HG03442 (cell line): ENCODE data around the gene ZYG11B.
"Not testable (repeated sequence)": the region's sequence is repeated elsewhere in the genome, so short reads cannot be mapped to it uniquely, and the experiment has no call there.

ENCODE experiments used
- ATAC-seq: cut with Tn5 transposase; IDR thresholded peaks from one replicate; pipeline ENCODE4 v1.9.1; 2021; ENCODE audit warnings: mild to moderate bottlenecking, moderate library complexity; ENCODE audit not compliant: unreplicated experiment

Gene ZYG11B

GRCh38 chr1:52726265-52727113 is at the start of gene ZYG11B:
TSS of gene ZYG11B (plus strand) at chr1:52726453. CDS start at chr1:52726654, 201 bp downstream.
- ATAC-seq: peak; percentile 89

DNA sequence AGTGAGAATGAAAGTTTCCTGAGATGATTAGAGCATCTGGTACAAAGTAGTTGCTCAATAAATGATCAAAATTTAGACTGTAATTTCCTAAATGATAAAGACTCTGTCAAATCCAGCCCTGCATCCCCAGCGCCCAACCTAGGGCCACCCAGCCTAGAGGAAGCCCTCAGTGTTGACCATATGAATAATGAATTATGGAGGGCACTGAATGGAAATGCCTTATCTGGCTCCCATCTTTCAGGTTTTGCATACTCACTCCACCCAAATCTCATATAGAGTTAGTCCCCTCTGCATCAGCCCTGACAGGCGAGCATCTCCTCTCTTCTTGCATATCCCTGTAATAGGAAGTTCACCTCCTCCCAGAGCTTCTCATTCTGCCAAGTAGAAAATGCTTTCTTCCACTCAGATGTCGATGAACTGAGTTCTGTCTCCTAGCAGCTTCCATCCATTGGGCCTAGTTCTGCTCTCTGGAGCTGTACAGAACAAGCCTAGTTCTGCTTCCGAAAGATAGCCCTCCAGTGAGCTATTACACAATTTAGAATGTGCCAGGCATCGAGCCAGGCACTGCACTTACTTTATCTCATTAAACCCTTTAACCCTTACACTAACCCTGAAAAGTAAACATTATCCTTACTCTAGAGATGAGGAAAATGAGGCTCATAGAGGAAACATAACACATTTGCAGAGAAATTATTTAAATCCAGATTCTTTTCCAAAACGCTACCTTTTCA is 49.0 kb upstream of the ZYG11B start:
- ATAC-seq: no peak

GRCh38 chr1:52679048-52679447 is 47.2 kb upstream of the ZYG11B start:
- ATAC-seq: no peak

GRCh38 chr1:52679498-52679897 is 46.8 kb upstream of the ZYG11B start:
- no peak for ATAC-seq

GRCh38 chr1:52680353-52680752 is 45.9 kb upstream of the ZYG11B start:
- no peak for ATAC-seq

DNA sequence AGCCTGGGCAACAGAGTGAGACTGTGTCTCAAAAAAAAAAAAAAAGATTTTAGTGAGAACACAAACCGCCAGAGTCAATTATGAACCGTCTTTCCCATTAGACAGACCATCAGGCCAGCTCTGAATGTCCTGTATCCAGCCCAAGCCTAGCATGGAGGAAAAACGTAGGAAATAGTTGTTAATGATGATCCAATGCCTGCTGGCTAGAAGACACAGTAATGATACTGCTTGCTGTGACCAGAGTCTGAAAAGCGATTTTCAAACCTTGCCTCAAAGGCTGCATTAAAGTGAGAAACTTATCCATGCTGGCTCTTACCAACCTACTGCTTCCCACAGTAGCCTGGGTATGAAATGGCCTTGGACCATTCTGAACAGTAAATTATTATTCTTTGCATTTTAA is 45.1 kb upstream of the ZYG11B start:
- no peak for ATAC-seq

DNA sequence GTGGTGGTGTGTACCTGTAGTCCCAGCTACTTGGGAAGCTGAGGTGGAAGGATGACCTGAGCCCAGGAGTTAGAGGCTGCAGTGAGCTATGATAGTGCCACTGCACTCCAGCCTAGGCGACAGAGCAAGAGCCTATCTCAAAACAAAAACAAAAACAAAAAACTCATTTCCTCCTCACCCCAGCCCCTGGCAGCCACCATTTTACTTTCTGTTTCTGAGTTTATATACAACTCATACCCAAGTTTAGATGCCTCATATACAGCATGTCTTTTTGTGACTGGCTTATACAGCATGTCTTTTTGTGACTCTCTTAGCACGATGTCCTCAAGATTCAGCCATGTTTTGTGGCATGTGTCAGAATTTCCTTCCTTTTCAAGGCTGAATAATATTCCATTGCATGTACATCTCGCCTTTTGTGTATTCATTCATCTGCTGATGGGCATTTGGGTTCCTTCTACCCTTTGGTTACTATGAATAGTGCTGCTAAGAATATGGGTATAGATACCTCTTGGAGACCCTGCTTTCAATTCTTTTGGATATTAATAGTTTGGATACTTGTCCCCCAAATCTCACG is 42.8 kb upstream of the ZYG11B start:
- ATAC-seq: no peak

DNA sequence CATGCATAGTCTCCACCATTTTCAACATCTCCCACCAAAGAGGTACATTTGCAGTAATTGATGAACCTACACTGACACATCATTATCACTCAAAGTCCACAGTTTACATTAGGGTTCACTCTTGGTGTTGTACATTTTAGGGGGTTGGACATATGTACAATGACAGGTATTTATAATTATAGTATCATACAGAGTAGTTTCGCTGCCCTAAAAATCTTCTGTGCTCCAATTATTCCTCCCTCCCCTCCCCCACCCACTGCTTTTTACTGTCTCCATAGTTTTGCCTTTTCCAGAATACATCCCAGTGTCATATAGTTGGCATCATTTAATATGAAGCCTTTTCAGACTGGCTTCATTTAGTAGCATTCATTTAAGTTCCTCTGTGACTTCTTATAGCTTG is 41.7 kb upstream of the ZYG11B start:
- ATAC-seq: no peak

GRCh38 chr1:52686261-52686751 is 39.9 kb upstream of the ZYG11B start:
- ATAC-seq: not testable (repeated sequence)

GRCh38 chr1:52686830-52687229 is 39.4 kb upstream of the ZYG11B start:
- ATAC-seq: no peak

DNA sequence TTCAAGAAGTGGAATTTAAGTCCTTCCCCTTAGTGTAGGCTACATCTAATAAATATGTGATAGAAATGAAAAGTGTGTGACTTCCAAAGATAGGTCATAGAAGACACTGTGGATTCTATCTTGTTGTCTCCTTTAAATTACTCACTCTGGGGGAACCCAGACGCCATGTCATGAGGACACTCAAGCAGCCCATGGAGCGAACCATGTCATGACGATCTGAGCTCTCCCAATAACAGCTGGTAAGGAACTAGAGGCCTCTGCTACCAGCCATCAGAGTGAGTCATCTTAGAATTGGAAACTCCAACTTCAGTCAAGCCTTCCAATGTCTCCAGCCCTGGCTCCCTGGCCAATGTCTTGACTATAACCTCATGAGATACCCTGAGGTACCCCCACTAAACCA is 34.4 kb upstream of the ZYG11B start:
- no peak for ATAC-seq

DNA sequence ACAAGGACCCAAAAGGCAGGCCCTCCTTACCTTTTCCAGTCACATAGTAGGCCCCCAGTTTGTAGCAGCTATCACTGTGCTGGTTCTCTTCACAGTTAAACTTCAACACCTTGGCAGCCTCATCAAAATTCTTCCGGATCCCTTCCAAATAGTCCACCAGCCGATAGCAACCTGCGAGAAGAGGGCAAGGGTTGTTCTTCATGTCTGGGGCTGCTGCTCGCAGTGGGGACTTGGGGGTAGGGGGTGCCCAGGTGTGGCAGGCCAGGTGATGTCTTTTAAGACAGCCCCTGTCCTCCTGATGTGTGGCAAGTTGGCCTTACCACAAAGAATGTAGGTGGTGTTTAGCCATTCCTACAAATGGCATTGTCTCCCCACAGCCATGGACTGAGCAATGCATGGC is 33.6 kb upstream of the ZYG11B start:
- ATAC-seq: no peak

- not testable (repeated sequence) for ATAC-seq
These were observed 32.9 kb upstream of the ZYG11B start for GRCh38 chr1:52693351-52693750.

DNA sequence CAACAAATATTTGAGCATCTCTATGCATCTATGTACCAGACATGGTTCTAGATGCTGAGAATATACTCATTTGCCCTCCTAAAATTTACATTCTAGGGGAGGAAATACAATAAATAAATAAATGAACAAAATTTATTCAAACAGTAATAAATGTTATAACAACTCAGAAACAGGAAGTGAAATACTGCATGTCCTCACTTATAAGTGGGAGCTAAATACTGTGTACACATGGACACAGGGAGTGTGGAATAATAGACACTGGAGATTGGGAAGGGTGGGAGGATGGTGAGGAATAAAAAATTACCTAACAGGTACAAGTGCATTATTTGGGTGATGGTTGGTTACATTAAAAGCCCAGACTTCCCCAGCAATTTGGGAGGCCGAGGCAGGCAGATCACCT is 32.4 kb upstream of the ZYG11B start:
- ATAC-seq: no peak

DNA sequence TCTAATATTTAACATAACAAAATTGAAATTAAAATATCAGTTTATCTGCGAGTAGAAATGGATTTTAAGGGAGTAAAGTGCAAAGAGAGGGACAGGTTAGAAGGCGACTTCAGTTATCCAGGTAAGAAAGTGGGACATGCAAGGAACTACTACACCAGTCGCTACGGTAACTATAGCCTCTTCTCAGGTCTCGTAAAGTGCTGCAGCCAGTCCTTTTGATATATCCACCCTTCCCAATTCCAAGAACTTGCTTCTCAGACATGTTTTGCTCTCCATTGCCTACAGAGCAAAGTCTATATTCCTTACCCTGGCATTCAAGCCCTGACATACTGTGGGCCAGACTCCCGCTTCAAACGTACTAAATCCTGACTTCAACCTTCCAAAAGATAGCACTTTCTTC is 30.6 kb upstream of the ZYG11B start:
- no peak for ATAC-seq

- peak; percentile 54 for ATAC-seq
These were observed 28.2 kb upstream of the ZYG11B start, which contains the start of gene COA7 for GRCh38 chr1:52697795-52698674. TSS of gene COA7 (minus strand) at chr1:52698347. CDS start at chr1:52698326, 21 bp downstream.

GRCh38 chr1:52702886-52703787 is 23.1 kb upstream of the ZYG11B start:
- peak; percentile 86 for ATAC-seq

DNA sequence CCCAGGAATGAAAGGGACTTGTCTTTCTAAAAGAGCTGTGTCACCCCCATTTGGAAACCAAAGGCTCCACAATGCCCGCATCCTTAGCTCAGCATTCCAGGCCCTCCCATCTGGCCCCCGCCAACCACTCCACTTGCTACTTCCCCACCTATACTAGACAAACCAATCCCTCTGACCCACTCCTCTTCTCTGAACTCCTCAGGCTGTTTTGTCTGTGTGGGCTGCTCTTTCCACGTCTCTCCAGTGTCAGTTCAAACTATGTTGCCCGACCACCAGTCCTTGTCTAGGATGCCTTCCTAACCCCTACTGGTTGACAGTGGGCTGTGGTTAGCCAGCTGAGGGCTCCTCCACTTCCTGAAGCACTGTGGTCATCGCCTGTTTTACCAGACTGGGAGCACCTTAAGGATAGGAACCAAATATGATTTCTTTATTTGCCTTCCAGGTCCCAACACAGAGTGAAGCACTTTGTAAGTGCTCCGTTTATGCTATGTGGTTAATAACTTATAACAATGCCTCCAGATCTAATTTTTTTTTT is 20.1 kb upstream of the ZYG11B start:
- ATAC-seq: no peak
